Endothelial cell of hepatic sinusoid (primary cell): ENCODE results near the gene TMSB15B.
"Not testable (repeated sequence)": the region's sequence is repeated elsewhere in the genome, so short reads cannot be mapped to it uniquely, and the experiment has no call there.

Experiments used
- in situ Hi-C: cut with HindIII; loops from 2 replicates; pipeline ENCODE4 v1.10.0; 2017; ENCODE audit warnings: low sequenced_read_pairs

The TMSB15B gene

DNA sequence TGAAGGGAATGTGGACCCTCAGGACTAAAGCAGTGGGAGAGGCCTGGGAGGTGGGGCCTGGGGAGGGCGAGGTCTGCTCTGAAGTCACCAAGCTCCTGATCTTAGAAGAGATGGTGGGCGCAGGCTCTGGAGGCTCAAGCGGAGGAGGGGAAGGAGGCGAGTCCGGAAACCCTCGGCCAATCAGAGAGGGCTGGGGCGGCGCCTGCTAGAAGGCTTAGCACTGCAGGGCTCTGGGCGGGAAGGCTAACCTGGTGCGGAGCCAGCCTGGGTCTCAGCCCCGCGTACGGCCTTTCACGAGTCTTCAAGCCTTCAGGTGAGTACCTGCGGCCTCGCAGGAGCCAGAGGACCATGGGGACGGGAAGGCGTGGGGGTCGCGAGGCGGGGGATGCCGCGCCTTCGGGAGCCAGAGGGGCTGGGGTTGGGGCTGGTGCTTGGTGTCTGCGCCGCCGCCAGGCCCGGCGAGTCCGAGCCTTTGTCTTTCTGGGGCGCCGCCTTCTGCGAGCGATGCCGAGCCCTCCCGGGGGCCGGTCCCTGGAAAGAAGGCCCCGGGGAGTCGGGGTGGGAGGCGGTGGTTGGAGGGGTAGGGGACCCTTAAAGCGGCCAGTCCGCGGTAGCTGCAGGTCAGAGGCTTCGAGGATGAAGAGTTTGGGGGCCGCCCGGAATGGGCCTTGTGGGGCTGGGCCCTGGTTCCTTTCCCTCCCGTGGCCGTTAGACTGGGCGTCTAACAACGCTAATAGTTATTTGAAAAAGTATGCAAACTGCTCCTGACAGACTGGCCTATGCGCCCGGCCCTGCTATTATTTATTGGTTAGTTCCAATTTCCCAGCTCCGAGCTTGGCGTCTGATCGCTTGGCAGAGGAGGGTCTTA lies at the start of gene TMSB15B:
Gene TMSB15B, plus strand, starts transcription at position 217 of the 868 bp plus-strand sequence.
- in situ Hi-C loops: not testable (repeated sequence)

DNA sequence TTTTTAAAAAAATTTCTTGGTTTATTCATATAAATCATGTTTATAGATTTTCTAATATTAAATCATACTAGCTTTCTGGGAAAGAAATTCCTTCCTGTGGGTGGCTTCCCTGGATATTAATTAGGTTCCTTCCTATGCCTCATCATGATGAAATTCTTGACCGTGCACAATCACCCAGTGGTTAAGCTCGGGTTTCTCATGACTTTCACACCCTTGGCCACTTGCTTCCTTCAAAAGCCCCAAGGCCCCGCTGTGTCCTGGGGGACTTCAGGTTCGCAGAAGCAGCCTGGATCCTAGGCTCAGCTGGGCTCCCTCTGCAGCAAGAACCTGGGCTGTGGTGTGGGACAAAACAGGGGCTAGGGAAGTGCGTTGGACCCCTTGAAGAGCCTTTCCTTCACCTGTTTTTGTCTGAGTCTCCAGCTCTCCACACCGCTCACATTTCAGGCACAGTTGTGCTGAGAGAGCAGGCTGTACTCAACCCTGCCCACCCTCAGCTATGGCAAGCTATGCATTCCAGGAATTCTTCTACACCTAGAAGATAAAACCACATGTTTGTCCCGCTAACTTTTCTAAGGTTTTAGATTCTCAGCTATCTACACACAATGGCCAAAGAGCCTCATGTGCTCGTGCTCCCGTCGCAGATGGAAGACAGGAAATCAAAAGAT lies 48.9 kb upstream of the TMSB15B start:
- in situ Hi-C loops: no loop called here

DNA sequence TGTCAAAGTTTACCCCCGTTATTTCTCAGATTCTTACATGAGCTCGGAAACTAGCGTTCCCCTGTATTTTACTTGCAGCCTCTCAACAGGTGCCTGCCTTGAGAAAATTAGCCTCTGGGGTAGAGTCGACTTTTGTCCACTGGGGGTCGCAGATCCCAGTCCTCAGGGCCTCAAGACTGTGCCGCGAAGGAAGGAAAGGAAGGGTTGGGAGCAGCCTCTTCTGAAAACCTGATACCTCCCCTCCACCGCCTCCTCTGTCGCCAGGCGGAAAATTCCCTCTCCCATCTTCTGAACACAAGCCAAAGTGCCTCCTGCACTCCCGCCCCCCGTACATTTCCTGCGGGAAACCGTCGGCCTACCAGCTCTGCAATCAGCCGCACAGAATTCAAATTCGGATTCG lies 44.4 kb upstream of the TMSB15B start:
- in situ Hi-C loops: no loop called here

DNA sequence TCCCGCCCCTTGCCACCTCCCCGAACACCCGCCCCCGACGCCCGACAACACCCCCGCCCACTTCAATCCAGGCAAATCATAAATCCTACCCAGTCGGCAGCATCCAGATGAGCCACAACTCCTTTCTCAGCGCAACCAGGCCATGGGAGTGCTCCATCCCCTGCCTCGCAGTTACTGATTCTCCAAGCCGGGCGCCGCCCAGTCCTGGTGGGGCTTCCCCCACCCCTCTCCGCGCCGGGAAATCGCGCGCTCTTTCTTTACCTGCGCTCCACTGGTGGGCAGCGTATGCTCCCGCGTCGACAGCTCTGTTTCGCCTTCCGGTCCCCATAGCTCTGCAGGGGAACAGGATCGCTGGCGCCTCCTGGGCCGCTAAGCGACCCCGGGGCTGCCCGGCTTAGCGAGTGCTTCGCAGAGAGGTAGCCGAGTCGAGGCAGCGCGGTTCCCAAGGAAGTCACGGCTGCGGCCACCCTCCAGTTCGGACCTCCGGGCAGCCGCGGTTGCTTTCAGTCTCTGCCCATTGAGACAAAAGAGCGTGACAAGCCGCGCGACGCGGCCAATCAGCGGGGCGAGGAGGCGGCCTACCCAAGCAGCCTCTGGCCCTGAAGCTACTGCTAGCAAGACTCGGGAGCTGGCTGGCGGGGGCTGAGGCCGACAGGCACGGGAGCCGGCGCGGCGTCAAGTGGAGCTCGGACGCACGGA lies 43.7 kb upstream of the TMSB15B start:
- in situ Hi-C loops: no loop called here

DNA sequence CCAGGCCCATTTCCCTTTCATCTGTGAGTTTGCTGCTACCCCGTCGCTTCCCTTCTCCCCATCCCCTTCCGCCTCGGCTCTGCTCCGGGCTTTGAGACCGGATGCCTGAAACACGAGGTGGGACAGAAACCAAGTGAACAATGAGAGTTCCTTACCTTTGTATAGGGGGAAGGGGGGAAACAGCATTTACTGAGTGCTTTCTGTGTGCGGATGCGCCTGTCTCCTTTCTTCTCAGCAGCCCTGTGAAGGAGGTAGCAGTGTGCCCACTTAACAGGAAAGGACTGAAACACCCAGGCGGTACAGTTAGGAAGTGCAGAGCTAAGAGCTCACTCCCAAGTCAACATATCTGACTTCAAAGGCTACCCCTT lies 43.2 kb upstream of the TMSB15B start:
- in situ Hi-C loops: no loop called here

DNA sequence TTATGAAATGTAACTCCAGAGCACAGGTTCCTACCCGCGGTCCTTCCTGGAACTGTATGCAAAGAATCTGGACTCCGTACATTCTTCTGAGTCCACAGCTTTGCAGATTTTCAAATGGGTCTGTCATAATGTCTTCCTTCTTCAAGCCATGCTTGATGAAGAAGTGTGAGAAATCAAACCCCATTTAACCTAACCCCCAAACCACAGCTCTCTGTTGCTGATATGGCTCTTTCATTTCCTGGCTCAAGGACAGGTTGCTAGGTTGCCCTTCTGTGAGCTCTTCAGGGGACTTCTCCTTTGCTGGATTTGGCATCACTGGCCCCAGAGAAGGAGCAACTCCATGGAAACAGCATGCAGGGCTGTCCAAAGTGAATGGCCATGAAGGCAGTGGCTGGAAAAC lies 41.9 kb upstream of the TMSB15B start:
- in situ Hi-C loops: not testable (repeated sequence)

DNA sequence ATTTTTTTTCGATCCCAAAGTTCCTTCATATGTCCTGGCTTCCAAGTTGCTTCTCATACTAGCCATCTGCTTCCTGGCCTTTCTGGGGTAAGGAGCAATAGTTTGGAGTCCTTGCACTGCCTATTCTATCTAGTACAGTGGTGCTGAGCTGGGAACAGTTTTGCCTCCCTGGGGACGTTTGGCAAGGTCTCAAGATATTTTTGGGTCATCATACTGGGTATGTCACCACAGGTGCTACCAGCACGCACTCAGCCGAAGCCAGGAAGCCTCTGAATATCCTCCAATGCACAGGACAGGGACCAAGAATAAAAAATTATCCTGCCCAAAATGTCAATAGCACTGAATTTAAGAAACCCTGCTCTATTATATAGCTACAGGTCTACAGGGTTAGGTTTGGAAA lies 35.4 kb upstream of the TMSB15B start:
- in situ Hi-C loops: no loop called here

DNA sequence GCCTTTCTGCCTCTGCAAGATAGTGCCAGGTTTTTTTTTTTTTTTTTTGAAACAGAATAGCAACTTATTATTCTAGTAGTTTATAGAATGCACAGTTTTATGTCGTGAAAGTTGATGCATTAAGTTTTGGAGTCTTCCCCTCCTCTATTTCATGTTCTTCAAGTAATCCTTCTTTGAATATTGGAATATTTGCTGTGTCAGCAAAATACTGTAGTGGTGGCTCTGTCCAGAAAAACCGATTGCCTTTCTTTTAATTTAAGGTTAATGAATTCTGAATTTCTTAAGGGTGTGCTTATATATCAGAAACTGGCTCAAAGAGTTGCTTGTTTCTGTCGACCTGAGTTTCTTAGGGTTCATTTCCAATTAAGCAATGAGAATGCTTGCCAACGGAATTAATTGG lies 34.8 kb upstream of the TMSB15B start:
- in situ Hi-C loops: no loop called here

DNA sequence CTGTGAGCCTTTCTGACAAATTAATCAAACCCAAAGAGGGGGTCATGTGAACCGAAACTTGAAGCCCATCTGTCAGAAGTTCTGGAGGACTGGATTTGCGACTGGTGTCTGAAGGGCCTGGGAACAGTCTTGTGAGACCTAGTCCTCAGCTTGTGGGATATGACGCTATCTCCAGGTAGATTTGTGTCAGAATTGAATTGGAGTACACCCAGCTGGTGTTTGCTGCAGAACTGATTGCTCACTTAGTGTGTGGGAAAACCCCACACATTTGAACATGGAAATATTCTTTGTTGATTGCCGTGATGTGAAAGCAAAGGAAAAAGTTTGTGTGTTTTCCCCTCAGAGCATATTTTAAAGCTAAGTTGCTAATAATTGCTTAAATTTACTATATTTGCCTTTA lies 30.3 kb upstream of the TMSB15B start:
- in situ Hi-C loops: no loop called here

DNA sequence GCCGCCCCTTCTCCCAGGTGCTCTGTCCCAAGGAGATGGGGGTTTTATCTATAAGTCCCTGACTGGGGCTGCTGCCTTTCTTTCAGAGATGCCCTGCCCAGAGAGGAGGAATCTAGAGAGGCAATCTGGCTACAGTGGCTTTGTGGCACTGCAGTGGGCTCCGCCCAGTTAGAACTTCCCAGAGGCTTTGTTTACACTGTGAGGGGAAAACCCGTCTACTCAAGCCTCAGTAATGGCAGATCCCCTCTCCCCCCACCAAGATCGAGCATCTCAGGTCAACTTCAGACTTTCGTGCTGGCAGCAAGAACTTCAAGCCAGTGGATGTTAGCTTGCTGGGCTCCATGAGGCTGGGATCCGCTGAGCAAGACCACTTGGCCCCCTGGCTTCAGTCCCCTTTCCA lies 22.2 kb upstream of the TMSB15B start:
- in situ Hi-C loops: not testable (repeated sequence)

DNA sequence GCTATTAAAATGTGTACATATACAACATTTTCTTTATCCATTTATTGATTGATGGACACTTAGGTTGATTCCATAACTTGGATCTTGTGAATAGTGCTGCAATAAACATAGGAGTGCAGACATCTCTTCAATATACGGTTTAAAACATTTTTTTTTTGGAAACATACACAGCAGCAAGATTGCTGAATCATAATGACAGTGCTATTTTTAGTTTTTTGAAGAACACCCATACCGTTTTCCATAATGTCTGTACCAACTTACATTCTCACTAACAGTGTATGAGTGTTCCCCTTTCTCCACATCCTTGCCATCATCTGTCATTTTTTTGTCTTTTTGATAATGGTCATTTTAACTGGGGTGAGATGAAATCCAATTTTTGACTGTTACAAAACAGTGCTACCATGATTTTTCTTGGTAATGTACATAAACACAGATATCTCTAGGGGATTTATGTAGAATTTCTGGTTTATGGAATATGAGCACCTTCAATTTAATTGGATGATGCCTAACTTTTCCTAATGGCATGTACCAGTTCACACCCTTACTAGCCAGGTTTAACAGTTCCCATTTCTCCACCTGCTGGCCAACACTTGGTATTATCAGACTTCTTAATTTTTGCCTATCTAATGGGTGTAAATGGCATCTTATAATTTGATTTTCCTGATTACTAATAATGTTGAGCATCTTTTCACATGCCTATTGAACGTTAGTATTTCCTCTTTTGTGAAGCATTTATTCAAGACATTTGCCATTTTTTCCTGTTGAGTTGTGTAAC lies 21.0 kb upstream of the TMSB15B start:
- in situ Hi-C loops: no loop called here

DNA sequence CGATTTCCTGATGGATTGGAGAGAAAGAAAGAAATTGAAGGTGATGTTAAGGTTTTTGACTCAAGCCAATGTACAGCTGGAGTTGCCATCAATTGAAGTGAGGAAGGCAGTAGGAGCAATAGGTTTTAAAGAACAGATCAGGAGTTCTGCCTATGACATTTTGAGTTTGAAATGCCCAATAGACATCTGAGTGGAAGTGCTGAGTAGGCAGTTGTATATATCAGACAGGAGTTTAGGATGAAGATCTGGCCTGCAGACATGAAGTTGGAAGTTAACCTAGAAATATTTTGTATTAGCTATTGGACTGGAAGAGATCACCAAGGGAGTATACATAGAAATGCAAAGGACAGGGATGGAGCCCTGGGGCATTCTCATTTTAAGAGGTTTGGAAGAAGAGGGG lies 12.9 kb upstream of the TMSB15B start:
- in situ Hi-C loops: no loop called here

DNA sequence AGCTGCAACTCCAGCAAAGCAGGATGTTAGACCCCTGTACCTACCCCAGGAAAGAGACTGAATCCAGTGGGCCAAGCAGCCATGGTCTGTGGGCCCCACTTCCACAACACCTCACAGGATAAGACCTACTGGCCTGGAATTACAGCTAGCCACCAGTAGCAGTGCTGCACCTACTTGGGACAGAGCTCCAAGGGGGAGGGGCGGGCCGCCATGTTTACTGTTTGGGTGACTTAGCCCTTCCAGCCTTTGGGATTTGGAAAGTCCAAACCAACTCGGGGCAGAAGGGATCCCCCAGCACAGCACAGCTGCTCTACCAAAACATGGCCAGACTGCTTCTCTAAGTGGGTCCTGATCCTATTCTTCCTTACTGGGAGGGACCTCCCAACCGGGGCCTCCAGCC lies 9.1 kb upstream of the TMSB15B start:
- in situ Hi-C loops: no loop called here

DNA sequence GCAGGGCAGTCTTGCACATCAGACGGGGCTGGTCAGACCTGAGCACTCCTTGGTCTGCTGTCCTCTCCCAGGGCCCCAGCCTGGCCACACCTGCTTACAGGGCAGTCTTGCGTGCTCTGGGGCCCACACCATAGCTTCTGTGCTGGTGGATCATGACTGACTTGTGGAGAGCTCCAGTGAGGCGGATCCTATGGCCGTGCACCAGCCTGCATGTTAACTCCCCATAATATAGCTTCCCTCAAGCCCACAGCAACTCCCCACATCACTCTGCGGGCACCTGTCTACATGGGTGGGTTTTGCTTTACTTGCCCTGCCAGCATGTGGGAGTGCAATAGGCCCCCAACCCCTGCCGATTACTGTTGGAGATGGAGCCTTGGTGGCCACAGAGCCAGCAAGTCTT lies 8.2 kb upstream of the TMSB15B start:
- in situ Hi-C loops: no loop called here

DNA sequence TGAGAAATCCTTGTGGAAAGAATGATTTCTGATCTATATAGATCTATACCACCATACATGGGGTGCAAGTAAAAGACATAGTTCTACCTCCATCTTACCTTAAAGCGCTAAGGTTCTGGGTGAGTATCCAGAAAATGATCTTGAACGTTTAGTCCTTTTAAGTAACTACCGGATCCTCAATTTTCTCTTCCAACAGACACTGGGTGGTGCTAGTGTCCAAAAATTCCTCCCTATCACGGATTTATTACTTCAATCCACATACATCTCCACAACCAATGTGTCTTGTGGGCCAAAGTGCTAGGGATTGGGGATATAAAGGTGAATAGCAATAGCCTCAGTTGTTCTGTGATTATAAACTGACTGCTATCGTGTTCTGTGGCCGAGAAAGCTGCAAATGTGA lies 1.8 kb upstream of the TMSB15B start:
- in situ Hi-C loops: not testable (repeated sequence)

DNA sequence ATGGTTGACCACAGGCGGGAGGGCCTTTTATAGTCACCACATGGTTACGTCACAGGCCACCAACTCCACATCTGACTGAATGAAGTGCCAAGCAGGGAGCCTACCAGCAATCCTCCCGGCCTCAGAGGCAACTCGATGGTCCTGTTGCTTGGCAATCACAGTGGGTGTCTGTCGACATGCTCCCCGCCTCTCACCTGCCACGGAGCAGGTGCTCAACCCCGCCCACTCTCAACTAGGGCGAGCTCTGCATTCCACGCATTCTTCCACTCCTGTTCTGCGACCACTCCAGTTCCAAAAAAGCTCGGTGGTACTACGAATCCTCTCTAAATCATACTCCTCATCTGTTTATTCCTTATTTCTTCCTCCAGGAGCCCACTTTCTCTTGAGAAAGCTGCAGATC lies 21.1 kb downstream of the TMSB15B start:
- in situ Hi-C loops: not testable (repeated sequence)

DNA sequence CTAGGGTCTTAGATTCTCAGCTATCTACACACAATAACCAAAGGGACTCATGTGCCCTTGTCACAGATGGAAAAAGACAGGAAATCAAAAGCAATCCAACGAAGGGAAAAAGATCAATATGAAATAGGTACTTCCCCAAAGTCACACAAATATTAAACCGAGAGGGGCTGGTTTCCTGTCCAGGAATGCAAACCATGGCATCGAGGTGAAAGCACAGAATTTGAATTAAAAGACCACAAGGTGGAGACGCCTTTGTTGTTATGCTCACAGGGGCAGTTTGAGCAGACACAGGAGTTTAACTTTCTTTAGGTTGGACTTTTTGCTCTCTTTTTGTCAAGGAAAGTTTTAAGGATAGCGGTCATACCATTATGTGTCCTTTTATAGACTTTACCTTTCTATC lies 36.8 kb downstream of the TMSB15B start:
- in situ Hi-C loops: no loop called here

DNA sequence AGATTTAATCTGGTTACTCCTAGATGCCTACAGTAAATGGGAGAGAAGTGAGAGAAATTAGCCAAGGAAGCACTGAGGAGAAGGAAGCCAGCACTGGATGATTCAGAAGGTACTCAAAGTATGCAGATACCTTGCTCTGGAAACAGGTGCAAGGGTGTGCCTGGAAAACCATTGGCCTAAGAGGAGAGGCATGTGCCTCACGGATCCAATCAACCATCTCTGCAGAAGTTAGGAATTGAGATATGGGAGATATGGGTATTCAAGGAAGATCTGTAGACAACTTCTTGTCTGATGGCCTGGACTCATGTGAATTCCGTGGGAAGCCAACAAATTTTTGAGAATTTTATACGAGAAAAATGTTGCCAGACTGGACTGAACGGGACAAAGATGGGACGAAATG lies 46.4 kb downstream of the TMSB15B start:
- in situ Hi-C loops: no loop called here

DNA sequence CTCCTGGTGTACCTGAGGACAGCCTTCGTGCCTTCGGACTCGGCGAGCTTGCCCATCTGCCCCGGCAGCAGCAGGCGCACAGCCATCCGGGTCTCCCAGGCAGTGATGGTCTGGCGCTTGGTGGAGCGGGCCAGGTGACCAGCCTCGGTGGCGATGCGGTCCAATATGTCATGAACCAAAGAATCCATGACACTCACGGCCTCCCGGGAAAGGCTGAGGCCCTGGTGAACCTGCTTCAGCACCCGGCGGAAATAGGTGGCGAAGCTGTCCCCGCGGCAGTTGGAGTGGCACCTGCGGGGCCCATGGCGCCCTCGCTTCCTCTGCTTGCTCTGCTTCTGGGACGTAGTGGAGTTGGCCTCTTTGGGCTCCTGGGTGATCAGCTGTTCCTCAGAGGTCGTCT lies 50.7 kb downstream of the TMSB15B start:
- in situ Hi-C loops: no loop called here

DNA sequence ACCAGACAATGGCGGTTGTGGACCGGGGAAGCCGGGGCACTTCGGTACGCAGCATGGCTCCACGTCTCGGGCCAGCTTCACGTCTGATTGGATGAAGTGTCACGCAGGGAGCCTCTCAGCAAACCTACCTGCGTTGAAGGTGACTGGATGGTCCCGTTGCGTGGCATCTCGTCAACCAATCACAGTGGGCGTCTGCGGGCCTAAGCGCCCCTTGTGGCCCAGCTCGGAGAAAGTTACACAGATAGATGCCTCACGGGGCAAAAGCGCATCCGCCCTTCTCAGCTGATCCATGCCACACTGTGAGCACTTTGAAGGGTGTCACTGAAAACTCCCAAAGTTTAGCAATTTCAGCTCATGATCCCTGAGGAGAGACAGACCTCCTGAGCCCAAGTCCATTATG lies 51.2 kb downstream of the TMSB15B start, which contains the start of gene H2BW1:
Gene H2BW1, minus strand, starts transcription at position 103 of the 400 bp plus-strand sequence. CDS start 132 bp downstream, outside the sequence.
- in situ Hi-C loops: no loop called here

DNA sequence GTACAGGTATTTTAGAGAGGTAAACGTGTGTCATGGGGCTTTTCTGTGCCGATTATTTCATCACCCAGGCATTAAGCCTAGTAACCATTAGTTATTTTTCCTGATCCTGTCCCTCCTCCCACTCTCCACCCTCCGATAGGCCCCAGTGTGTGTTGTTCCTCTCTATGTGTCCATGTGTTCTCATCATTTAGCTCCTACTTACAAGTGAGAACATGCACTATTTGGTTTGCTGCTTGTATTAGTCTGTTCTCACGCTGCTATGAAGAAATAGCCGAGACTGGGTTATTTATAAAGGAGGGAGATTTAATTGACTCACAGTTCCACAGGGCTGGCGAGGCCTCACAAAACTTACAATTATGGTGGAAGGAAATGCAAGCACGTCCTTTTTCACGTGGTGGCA lies 53.1 kb downstream of the TMSB15B start:
- in situ Hi-C loops: not testable (repeated sequence)
